NB4 (cell line): ENCODE data around the gene PHF20.

ENCODE experiments used
- CTCF ChIP-seq: IDR thresholded peaks from one replicate; pipeline ENCODE4 v1.5.1; 2012; ENCODE audit warnings: low read depth, low read length
- MAX ChIP-seq: IDR thresholded peaks from 2 replicates; pipeline ENCODE4 v1.6.1; 2011; ENCODE audit warnings: low read depth, low read length
- MYC ChIP-seq: IDR thresholded peaks from 2 replicates; pipeline ENCODE4 v1.6.1; 2011; ENCODE audit warnings: low read depth, low read length
- POLR2A ChIP-seq: IDR thresholded peaks from 2 replicates; pipeline ENCODE4 v1.6.1; 2011; ENCODE audit warnings: mild to moderate bottlenecking; ENCODE audit not compliant: insufficient read length; ENCODE audit errors: extremely low read depth

DNA sequence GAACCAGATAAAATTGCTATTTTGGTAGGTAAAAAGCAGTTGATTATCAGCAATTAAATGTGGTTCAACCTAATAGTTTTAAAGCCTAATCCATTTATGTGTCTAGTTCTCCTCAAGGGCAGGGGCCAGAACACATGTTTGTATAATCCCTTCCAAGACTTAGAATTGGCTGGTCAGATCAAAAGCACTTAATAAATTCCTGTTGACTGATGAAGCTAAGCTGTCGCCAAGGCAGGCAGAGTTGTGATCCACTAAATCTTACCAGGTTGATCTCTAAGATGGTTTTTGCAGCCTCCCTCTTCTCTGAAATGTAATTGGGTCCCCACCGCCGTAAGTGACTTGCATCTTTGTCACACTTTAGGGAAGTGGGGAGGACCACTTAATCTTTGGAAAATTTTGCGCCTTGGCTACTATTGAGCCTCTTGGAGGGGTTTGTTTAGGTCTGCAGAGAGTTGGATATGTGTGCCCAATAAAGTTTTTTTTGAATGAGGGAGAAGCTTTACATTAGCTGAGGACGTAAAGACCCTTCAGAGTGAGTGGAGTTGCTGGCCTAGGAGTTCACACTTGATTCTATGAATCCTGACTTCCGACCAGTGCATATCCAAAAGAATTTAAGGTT is 65.9 kb downstream of the PHF20 start:
- TF ChIP-seq CTCF (no peak), POLR2A (no peak), MYC (no peak), MAX (no peak)
